HG03103 (cell line): ENCODE data around the gene METRNL.

Source experiments
- ATAC-seq: cut with Tn5 transposase; IDR thresholded peaks from one replicate; pipeline ENCODE4 v1.9.1; 2021; ENCODE audit warnings: low read depth; ENCODE audit not compliant: unreplicated experiment

Gene METRNL

DNA sequence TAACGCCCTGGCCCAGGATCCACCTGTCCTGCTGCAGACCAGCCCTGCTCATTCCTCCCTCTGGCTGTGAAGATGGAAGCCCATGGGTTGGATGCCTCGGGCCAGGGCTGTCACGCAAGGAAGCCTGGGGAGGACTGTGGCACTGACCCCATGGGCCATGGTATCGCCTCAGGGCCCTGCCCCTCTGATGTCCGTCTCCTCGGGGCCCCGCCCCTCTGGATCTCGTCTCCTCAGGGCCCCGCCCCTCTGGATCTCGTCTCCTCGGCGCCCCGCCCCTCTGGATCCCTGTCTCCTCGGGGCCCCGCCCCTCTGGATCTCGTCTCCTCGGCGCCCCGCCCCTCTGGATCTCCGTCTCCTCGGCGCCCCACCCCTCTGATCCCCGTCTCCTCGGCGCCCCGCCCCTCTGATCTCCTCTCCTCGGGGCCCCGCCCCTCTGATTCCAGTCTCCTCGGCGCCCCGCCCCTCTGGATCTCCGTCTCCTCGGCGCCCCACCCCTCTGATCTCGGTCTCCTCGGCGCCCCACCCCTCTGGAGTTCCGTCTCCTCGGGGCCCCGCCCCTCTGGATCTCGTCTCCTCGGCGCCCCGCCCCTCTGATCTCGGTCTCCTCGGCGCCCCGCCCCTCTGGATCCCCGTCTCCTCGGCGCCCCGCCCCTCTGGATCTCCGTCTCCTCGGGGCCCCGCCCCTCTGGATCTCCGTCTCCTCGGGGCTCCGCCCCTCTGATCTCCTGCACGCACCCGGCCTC, 24.0 kb downstream of the METRNL start:
- no peak for ATAC-seq

DNA sequence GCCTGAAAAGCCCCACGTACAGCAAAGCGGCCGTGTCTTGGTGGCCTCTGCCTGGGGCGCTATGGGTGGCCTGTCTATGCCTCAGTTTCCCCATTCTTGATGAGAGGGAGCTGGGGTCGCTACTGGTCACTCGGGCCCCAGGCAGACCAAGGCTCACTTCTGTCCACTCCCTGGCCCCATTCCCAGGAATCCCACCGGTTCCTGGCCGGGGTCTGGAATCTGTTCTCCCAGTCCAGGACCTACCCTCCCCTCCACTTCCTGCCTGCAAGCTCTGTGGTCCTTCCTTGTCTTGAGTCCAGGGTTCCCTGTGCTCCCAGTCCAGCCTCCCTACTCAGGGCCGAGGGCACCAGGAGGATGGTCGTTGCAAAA, 24.5 kb downstream of the METRNL start:
- no peak for ATAC-seq

DNA sequence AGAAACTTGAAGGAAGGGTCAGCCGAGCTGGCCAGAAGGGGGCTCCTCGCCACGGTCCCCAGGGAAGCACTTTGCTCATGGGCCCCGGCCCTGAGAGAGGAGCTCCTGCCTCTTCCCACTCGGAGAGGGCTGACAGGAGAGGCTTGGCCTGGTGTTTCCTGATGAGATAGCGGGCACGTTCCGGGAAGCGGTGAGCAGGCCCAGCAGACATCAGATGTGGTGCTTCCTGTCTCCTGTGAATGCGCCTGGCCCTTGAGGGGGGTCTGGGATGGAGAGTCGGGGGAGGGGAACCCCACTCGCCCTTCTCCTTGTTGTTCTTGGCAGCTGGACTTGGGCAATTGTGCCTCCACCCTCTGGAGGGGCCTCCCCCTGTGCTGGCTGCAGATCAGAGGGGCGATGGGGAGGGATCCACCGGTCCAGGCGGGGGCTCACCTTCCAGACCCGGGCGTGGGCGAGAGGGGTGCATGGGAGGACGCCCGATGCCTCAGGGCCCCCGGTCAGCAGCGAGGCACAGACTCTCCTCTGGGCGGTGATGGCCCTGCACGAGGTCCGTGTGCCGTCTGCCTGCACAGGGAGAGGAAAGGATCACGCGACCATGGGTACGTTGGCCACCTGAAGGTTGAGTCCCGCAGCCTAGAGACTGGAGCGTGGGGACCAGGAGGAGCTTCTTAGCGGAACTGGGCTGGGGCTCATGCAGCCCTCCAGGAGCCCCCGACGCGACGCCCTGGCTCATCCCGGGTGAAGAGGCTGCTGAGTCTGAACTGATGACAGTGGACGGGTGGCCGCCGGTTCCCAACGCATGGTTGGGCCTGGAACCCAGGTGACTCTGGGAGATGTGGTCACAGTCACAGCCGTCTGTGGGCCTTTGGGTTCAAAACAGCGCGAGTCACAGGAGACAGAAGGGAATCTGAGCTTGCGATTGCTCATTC, 25.4 kb downstream of the METRNL start:
- ATAC-seq = no peak

DNA sequence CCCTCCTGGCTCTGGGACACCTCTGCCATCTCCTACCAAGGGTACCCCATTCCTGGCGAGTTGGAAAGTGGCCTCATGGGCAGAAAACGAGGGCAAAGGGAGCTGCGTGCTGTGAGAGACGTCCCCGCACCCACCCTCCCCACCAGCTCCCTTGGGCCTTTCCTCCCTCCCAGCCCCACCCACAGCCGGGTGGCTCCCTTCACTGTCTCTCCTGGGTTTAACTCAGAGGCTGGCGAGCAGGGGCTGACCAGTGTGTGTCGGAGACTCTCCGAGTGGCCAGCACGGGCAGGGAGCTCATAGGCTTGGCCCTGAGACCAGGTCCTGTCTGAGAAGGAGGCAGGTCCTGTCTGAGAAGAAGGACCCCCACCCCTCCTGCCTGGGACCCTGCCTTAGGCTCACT, 26.1 kb downstream of the METRNL start:
- no peak for ATAC-seq

DNA sequence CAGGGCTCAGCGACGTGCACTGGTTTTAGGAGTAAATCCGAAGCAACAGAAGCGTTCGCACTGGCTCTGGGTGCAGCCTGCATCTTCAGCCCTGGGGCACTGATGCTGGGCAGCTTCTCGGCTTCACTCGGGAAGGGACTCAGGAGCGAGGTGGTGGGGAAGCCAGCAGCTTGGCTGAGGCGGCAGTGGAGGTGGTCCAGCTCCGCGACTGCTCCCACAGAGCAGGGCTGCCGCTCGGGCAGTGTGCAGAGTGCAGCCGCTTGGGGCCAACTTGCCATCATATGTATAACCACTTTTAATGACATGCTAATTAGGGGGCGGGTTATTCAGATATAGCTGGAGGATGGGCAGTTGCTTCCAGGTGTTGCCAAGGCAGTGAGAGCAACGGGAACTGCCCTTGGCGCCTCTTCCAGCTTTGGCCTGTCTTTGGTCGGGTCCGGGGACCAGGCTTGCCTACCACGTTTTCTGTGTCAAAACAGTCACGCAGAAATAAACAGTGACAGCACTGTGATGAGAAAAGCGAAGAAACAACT, 26.7 kb downstream of the METRNL start:
- no peak for ATAC-seq

DNA sequence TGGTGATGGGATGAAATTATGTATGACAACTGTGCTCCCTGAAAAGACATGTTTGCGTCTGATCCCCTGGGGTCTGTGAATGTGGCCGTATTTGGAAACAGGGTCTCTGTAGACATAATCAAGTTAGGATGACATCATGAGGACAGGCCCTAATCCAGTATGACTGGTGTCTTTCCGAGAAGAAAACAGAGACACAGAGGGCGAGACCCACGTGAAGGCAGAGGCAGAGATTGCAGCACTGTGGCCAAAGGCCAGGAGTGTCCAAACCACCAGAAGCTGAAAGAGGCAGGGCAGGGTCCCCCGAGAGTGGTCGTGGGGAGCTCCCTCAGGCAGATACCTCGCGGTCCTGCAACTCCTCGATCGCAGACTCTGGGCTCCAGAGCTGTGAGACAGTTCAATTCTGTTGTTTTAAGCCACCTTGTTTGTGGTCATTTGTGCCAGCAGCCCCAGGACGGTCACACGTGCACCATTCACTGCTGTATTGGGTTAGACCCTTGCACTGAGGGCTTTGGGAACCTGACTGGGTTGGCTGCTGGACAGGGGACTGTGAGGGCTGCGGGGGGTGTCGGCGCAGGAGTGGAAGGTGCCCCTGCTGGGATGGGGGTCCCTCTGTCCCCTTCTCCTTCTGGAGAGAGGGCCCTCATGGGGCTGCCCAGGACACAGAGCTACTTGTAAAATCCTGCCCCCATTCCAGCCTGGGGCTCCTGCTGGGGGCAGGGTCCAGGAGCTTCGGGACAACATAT, 27.7 kb downstream of the METRNL start:
- no peak for ATAC-seq

DNA sequence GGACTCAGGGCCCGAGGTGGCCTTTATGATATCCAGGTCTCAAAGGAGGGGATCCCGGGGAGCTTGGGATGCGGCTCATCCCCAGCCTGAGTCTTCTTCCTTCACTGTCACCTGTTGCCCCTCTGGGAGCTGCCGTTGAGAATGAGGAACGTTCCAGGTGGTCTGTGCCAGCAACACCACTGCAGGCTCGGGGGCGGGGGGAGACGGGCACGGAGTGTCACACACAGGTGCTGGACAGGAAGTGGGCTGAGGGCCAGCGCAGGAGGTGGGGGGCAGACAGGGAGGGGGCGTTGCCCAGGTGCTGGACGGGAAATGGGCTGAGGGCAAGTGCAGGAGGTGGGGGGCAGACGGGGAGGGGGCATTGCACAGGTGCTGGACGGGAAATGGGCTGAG, 28.2 kb downstream of the METRNL start:
- no peak for ATAC-seq

DNA sequence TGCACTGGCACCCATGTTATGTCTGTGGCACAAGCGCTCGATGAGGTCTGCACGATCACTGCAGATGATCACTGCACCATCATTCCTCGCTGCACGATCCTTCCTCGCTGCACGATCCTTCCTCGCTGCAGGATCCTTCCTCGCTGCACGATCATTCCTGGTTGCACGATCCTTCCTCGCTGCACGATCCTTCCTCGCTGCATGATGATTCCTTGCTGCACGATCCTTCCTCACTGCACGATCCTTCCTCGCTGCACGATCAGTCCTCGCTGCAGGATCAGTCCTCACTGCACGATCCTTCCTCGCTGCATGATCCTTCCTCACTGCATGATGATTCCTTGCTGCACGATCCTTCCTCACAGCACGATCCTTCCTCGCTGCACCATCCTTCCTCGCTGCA, 29.3 kb downstream of the METRNL start:
- no peak for ATAC-seq

DNA sequence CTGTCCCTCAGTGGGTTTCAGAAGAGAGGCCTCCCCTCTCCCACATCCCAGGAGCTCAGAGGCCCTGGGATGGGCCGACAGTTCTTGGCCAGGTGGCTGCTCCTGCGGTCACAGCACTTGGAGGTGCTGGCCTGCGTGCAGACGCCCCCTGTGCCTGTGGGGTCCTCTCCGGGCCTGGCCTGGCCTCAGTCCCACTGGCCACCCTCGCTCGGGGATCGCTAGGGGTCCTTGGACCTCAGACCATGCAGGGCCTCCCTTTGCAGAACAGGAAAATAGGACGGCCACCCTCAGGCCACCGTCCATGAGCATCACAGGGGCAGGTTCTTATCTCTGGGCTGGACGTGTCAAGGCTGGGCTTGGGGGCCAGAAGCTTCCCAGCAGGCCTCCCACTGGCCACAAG, 30.0 kb downstream of the METRNL start:
- no peak for ATAC-seq

DNA sequence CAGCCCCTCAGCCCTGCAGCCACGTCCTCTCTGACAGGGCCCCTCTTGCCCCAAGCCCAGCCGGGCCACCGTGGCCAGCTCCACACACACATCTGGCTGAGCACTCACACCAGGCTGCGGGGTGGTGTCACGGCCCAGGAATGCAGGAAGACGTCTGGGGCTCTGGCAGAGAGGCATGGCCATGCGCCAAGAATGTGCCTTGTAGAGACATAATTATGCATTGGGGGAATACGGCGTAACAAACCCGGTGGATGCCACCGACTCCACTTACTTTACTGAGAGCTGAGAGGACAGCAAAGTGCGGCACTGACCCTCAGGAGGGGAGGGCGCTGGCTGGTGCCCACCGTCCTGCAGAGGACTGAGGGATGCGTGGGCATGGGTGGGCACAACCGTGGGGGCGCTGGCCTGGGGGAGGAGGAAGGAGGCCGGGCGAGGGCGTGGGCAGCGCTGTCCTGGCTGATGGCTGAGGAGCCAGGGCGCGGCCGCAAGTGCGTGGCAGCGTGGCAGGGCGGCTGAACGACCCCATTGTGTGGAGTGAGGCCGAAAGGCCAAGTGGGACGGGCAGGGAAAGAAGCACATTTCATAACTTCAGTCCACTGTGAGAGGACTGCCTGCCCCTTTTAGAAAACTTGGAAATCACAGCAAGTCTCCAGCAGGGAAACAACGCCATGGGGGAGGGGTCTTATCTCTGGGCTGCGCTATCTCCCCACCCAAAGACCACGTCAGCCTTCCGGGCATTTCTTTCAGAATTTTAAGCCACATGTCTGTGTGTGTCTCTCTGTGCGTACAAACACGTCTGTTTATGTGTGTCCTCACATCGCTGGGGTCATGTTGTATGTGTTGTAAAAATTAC, 30.6 kb downstream of the METRNL start:
- no peak for ATAC-seq

DNA sequence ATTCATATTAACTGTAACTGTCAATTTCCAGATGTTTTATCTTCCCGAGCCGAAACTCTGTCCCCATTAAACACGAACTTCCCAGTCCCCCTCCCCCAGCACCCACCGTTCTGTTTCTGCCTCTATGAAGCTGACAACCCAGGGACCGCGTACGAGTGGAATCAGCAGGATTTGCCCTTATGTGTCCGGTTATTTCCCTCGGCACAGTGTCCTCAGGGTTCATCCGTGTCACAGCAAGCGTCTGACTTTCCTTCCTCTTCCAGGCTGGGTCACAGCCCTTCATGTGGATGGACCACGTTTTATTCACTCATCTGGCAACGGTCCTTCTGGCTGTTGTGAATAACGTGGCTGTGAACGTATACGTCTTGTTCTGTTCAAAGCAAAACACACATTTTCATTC, 31.3 kb downstream of the METRNL start:
- no peak for ATAC-seq

DNA sequence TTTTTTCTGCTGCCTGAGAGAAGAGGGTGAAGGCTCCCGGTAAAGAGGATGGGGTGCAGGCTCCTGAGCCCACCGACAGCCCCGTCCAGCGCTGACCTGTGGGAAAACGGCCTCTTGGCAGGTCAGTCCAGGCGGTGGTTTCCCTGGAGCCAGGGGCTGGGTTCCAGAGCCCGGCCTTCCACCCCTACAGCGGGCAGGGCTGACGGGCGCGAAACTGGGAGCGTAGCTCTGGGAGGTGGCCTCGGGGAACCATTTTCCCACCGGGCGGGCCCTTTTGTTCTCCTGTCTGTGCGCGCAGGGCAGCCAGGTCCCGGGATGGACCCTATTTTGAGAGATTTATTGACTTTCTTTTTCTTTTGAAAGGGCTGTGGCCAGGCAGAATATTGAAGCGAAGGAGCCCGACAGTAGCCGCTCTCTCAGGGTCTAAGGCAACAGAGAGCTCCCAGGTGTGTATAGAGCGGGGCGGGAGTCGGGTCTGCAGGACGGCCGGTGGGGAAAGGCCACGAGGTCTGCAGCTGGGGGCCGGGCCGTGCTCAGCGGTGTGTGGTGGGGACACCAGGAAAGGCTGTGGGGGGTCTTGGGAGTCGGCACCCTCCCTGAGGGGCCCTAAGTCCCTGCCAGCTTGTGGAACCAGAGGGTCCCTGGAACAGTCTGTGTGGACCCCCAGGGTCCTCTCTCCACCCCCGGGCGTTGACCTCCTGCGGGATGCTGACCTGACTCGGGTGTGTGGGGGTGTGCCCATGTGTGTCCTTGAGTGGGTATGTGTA, 32.3 kb downstream of the METRNL start:
- ATAC-seq = no peak

DNA sequence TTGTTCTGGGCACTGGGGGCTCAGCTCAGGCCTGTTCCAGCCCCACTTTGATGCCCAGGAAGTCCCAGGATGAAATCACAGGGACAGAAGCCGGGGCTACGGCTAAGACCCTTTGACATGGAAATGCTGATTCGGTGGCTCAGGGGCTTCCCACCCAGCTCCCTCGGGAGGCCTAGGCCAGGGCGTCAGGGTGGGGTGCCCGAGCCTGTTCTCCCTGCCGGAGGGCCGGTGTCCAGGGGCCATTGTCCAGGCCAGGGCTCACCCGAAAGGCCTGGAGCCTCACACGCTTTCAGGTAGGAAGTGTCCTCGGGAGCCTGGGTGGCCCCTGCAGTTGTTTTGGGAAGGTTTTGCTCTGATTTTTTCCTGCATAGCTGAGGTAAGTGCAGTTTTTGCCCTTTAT, 34.0 kb downstream of the METRNL start:
- ATAC-seq = no peak

DNA sequence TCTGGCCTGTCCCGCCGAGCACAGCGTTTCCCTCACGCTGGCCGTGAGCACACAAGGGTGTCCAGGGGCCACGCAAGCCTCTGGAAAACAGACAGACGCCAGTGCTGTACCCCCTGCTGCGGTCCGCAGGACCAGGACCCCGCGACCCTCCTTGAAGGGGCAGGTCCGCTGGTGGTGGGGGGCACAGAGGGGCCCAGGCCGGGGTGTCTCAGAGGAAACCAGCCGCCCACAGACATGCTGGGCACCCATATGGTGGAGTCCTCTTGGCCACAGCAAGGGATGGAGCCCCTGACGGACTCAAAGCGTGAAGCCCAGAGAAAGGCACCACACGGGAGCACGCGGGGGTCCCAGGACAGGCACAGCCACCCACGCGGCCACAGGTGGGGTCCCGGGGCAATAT, 34.4 kb downstream of the METRNL start:
- no peak for ATAC-seq

DNA sequence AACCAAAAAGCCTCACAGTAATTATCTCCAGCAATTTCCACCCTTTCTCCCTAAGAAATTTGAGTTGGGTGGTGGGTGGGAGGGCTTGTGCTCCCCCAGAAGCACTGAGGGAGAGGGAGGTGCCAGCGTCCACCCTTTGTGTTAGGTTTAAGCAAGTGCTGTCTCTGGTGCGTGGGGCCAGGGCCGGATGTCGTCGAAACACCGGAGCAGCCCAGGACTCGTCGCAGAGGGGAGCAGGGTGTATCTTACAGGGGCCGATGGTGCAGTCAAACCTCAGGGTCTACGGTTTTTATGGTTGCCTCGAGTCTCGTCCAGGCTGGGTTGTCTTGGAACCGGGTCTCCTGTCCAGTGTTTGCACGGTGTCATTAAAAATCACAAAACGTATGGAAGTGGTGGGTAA, 35.3 kb downstream of the METRNL start:
- no peak for ATAC-seq

DNA sequence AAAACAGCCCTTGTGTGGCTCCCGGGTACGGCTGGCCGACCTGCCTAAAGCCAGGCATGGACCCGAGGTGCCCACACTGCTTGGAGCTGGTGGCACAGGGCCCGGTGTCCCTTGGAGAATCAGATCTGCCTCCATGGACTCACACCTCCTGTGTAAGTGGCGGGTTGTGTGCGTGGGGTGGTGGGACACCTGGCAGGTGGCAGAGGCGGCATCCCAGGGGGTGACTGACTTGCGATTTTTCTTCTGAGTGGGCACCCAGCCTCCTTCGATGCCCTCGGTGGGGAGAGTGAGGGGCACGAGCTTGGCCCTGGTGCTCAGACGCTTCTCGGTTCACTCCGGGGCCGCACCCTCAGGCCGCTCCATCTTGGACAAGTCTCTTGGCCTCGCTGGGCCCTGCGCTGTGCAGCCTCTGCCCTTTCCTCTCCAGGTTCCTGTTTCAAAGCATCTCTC, 35.8 kb downstream of the METRNL start:
- ATAC-seq = no peak

DNA sequence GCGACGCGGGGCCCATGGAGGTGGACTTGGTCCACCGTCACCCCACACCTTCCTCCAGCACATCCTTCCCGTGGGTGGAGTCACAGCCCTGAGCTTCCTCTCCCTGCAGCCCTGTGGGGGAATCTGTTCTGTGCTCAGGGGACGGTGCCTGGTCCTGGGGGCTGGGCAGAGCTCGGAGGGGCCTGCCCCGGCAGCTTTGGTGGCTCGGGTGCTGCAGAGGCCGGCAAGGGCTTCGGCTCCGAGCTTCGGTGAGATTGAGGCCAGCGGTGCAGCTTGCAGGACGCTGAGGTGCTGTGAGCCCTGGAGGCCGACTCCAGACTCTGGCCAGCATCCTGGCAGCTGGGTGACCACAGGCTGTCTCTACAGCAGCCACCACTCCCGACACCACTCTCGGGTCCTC, 36.4 kb downstream of the METRNL start:
- no peak for ATAC-seq

DNA sequence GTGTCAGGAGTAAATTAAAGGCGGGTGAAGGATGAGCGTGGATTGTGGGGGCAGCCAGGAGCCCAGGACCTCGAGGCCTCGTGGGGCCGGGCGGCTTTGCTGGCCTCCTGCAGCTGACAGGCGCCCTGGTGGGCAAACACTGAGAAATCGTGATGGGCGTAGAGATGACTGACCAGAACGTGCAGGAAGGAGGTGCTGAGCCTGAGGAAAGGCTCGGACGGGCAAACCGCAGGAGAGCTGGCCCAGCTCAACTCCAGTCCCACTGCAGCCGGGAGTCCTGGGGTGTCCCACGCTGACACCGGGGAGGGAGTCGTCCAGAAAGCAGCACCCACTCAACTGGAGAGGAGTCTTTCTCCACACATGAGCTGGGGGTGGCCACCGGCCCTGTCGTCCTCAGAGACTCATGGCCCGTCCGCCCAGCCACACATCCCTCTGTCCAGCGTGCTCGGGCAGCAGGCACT, 36.9 kb downstream of the METRNL start:
- no peak for ATAC-seq
